Measurements from ENCODE around the gene EYS.

The EYS gene

GRCh38 chr6:65469650-65470049 lies 237.4 kb downstream of the EYS start:
- TF ChIP-seq, protein P1, sequence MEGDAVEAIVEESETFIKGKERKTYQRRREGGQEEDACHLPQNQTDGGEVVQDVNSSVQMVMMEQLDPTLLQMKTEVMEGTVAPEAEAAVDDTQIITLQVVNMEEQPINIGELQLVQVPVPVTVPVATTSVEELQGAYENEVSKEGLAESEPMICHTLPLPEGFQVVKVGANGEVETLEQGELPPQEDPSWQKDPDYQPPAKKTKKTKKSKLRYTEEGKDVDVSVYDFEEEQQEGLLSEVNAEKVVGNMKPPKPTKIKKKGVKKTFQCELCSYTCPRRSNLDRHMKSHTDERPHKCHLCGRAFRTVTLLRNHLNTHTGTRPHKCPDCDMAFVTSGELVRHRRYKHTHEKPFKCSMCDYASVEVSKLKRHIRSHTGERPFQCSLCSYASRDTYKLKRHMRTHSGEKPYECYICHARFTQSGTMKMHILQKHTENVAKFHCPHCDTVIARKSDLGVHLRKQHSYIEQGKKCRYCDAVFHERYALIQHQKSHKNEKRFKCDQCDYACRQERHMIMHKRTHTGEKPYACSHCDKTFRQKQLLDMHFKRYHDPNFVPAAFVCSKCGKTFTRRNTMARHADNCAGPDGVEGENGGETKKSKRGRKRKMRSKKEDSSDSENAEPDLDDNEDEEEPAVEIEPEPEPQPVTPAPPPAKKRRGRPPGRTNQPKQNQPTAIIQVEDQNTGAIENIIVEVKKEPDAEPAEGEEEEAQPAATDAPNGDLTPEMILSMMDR (IDR thresholded peaks at IDR 0.05; ENCODE audit: low read depth, low read length): no peak
- H3K4me3 ChIP-seq (ENCODE audit: low read depth, low read length): no peak overlapping the region

DNA sequence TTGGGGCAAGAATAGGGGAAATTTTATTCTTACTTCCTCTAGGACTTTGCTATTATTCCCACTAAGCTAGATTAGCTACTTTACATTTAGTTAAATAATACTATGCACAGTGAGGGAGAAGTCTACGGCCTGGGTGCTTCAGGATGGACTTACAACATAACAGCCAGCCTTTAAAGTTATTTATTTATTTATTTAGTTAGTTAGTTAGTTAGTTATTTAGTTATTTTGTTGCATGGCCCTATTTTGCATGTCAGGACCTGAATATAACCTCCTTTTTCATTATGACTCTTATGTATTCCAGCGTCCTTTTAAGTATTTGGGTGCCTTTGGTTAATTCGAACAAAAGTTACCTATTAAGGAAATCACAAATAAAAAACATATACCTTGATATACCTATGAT lies 238.7 kb downstream of the EYS start:
- TF ChIP-seq, protein P1 (IDR thresholded peaks at IDR 0.05; ENCODE audit: low read depth, low read length): no peak
- no peak overlapping the region for H3K4me3 ChIP-seq (ENCODE audit: low read depth, low read length)

DNA sequence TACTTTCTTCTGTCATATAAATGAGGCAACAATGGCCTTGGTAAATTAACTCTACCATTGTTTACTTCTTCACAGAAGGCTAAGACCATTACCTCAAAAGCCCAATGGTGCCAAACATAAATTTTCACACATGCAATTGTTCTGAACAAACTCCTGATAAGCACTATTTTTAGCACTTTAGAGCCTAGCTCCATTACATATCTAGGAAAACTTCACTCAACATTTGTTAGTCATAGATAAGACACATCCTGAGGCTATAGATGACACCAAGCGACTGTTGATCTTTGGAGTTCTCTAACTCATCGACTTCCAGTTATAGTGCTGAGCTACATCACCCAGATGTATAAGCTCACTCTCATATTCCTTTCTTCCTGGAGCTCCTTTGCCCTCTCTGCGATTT lies 245.9 kb downstream of the EYS start:
- no peak overlapping the region for H3K4me3 ChIP-seq (ENCODE audit: low read depth, low read length)
- TF ChIP-seq, protein P1 (IDR thresholded peaks at IDR 0.05; ENCODE audit: low read depth, low read length): no peak

GRCh38 chr6:65452333-65452732 lies 254.7 kb downstream of the EYS start:
- TF ChIP-seq, protein P1 (IDR thresholded peaks at IDR 0.05; ENCODE audit: low read depth, low read length): no peak

GRCh38 chr6:65450451-65450850 lies 256.6 kb downstream of the EYS start:
- TF ChIP-seq, protein P1 (IDR thresholded peaks at IDR 0.05; ENCODE audit: low read depth, low read length): no peak

More at GRCh38 chr6:65452333-65452732, 254.7 kb downstream of the EYS start:
- no peak overlapping the region for H3K4me3 ChIP-seq (ENCODE audit: low read depth, low read length)

GRCh38 chr6:65449926-65450325 lies 257.1 kb downstream of the EYS start:
- TF ChIP-seq, protein P1 (IDR thresholded peaks at IDR 0.05; ENCODE audit: low read depth, low read length): no peak
- H3K4me3 ChIP-seq (ENCODE audit: low read depth, low read length): no peak overlapping the region

More at GRCh38 chr6:65450451-65450850, 256.6 kb downstream of the EYS start:
- no peak overlapping the region for H3K4me3 ChIP-seq (ENCODE audit: low read depth, low read length)

- TF ChIP-seq, protein P1 (IDR thresholded peaks at IDR 0.05; ENCODE audit: low read depth, low read length): no peak
- no peak overlapping the region for H3K4me3 ChIP-seq (ENCODE audit: low read depth, low read length)
Observed at GRCh38 chr6:65448866-65449265, 258.2 kb downstream of the EYS start.
